Measurements from ENCODE around the gene DOC2A. TPM values are rescaled to one million over a fixed set of nuclear protein-coding genes. Genes with fewer than 3 reads are reported as not detected.
"Not testable (repeated sequence)": the region's sequence is repeated elsewhere in the genome, so short reads cannot be mapped to it uniquely, and the experiment has no call there.

DOC2A gene
- polyA plus RNA-seq, 3 donors = 2.9 to 4.9 (median 4.6) TPM

- DNase-seq = peak; percentile 41
These were observed 17.7 kb upstream of the DOC2A start for GRCh38 chr16:30028438-30029076.

- no peak for DNase-seq
These were observed 17.0 kb upstream of the DOC2A start for GRCh38 chr16:30027588-30028437.

GRCh38 chr16:30026449-30026848, 15.6 kb upstream of the DOC2A start:
- DNase-seq = no peak

GRCh38 chr16:30025574-30025973, 14.7 kb upstream of the DOC2A start:
- no peak for DNase-seq

GRCh38 chr16:30025156-30025555, 14.3 kb upstream of the DOC2A start:
- no peak for DNase-seq

- DNase-seq = no peak
These were observed 13.6 kb upstream of the DOC2A start for GRCh38 chr16:30024451-30024850.

GRCh38 chr16:30023586-30023985, 12.8 kb upstream of the DOC2A start:
- DNase-seq = no peak

- no peak for DNase-seq
These were observed 12.1 kb upstream of the DOC2A start, which contains the start of gene C16orf92 for GRCh38 chr16:30022887-30023286. Gene C16orf92, plus strand, starts transcription at chr16:30023198. Its CDS starts 143 bp downstream, at chr16:30023341.

- no peak for DNase-seq
These were observed 7.9 kb upstream of the DOC2A start for GRCh38 chr16:30018731-30019158.

- not testable (repeated sequence) for DNase-seq
These were observed 7.1 kb upstream of the DOC2A start for GRCh38 chr16:30017937-30018336.

GRCh38 chr16:30017277-30017656, 6.4 kb upstream of the DOC2A start:
- no peak for DNase-seq

GRCh38 chr16:30016555-30017276, 5.9 kb upstream of the DOC2A start:
- no peak for DNase-seq

GRCh38 chr16:30015450-30015849, 4.6 kb upstream of the DOC2A start:
- DNase-seq = not testable (repeated sequence)

- DNase-seq = not testable (repeated sequence)
These were observed 1.8 kb upstream of the DOC2A start for GRCh38 chr16:30012598-30012997.

- no peak for DNase-seq
These were observed 1.1 kb upstream of the DOC2A start for GRCh38 chr16:30011714-30012504.

GRCh38 chr16:30009990-30010843, 610 bp downstream of the DOC2A start:
- no peak for DNase-seq

GRCh38 chr16:30009085-30009862, 1.6 kb downstream of the DOC2A start:
- DNase-seq = no peak

GRCh38 chr16:30007378-30007895, 3.4 kb downstream of the DOC2A start:
- DNase-seq = no peak

- no peak for DNase-seq
These were observed 4.0 kb downstream of the DOC2A start for GRCh38 chr16:30006659-30007377.

All from renal pelvis (tissue), 4 donors.